KBM-7 (cell line): ENCODE data around the gene ATAD1.
"Not testable (repeated sequence)": the region's sequence is repeated elsewhere in the genome, so short reads cannot be mapped to it uniquely, and the experiment has no call there.

Experiments
- DNase-seq: peaks from one replicate; pipeline ENCODE4 v3.0.0-alpha.2; 2015
- in situ Hi-C: fragments of 300-500 bp; cut with MboI; formaldehyde crosslinking; loops from 2 replicates; pipeline ENCODE4 v1.14.3; 2020; ENCODE audit warnings: low sequenced_read_pairs, low pct_unique_long_range_greater_than_20kb, mixed read lengths

The ATAD1 gene

DNA sequence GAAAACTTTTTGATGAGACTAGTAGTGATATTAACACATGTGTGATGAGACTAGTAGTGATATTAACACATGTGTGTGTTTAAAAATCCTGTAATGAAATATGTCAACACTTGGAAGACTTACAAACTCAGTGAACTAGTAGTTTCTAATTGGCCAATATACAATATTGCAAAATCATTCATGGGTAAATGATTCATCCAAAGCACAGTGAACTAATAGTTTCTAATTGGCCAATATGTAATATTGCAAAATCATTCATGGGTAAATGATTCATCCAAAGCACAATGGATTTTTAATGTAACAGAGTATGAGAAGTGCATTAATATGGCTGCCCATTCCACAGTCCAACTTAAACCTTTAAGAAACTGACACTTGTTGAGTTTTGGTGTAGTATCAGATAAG, 77.8 kb downstream of the ATAD1 start:
- in situ Hi-C loops, result no loop called here
- no peak for DNase-seq

DNA sequence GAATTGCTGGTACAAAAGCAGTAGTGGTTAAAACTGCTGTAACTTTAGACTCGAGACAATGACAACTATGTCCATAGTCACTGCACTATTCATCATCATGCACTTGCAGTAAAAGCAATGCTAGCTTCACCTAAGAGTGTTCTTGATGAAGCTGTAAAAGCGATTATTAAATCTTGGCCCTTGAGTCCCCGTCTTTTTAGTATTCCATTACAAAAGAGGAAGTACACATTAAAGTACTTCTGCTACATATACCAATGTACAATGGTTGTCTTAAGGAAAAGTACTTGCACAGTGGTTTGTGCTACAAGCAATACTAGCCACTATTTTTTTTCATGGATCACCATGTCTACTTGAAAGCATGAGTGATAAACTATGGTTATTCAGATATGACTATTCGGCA, 78.3 kb downstream of the ATAD1 start:
- in situ Hi-C loops, result no loop called here
- no peak for DNase-seq

DNA sequence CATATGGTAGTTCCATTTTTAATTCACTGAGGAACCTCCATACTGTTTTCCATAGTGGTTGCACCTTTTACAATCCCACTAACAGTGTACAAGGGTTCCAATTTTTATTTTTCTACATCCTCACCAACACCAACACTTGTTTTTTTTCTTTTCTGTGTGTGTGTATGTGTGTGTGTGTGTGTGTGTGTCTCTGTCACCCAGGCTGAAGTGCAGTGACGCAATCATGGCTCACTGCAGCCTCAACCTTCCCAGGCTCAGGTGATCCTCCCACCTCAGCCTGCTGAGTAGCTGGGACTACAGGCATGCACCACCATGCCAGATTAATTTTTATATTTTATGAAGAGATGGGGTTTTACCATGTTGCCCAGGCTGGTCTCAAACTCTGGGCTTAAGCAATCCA, 79.8 kb downstream of the ATAD1 start:
- DNase-seq, in situ Hi-C loops: not testable (repeated sequence)

DNA sequence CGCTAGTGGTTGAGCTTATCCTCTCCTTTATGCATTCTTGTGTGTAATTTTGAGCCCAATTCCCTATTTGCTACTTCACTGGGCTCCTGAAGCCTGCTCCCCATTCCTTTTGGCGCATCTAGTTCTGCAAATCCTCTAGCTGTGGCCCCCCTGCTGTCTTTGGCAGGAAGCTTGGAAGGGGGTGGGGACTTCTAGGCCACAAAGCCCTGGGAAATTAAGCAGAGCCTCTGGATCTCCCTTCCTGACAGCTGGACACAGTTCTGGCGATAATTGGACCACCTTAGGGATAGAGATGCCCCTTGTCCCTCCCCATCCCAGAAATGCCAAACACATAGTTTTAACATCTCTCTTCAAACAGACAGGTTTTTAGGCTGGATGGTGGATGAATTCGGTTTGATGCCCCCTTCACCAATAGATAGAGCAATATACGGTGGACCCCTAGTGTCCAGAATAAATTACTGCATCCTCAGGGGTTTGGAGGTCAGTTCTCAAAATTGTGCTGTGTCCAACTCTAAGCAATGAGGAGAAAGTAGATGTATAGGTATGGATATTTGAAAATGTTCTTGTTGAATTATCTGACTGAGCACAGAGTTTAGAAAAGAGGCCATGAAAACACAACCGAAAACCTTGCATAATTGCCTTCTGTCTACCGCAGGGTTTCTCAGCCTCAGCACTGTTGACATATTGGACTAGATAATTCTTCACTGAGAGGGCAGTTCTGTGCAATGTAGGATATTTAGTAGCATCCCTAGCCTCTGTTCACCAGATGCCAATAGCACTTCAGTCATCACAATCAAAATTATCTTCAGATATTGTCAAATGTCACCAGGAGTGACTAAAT, 82.8 kb downstream of the ATAD1 start:
- peak; percentile 68 for DNase-seq
- in situ Hi-C loops, result no loop called here

DNA sequence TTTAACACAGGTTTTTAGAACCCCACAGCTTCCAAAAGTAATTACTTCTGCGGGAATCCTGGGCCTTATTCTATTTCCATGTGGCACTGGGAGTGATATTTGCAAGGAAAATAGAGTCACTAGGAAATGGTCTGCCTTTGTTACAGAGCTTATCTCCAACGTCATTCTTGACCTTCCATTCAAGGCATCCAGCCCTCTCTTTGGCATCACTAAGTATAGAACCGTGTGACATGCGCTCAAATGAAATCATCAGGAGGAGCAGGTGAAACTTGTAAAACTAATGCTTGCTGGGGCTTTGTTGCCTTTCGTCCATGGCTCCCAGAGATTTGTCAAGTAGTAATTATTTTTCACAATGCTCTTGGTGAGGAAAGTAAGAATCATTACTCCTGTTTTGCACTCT, 84.9 kb downstream of the ATAD1 start:
- no peak for DNase-seq
- in situ Hi-C loops, result no loop called here

DNA sequence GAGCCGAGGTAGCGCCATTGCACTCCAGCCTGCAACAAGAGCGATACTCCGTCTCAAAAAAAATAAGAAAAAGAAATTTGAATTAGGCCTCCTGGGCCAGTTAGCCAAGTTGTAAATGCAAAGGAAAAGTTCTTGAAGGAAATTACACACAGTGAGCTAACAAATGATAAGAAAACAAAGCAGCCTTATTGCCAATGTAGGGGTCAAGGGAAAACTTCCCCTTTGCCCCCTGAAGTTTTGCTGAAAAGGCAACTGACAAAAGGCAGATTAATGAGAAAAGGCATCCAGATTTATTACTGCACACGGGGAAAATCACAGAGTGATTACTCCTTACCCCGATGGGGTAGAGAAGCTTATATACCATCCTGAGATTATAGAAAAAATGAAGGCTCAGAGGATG, 88.1 kb downstream of the ATAD1 start:
- in situ Hi-C loops, result no loop called here
- DNase-seq, result no peak

DNA sequence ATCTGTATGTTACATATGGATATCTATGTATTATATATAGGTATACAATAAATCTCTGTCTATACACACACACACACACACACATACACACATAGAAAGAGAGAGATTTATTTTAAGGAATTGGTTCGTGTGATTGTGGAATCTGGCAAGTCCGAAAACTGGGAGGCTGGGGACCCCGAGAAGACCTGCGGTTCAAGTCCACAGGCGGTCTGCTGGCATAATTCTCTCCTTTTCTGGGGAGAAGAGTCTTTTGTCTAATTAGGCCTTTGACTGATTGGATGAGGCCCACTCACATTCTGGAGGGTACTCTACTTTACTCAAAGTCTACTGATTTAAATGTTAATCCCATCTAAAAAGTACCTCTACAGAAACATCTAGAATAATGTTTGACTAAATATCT, 93.2 kb downstream of the ATAD1 start:
- DNase-seq, result no peak
- in situ Hi-C loops, result no loop called here

DNA sequence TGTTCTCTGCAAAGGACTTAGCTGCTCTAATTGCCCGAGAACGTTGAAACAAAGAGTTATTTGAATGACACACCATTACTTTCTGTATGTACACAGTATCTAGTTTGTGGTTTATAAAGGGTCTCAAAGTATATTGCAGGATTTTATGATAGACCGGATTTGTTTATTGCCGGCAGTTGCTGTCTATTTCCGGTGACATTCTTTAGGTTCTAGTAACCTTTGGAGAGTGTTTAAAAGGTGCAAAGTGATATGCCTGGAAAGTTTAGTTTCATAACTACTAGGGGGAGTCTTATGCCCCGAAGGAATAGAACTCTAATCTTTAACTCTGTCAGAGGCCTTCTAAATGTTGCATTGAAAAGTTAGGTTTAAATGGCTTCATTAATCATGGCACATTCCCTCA, 94.5 kb downstream of the ATAD1 start:
- DNase-seq, result no peak
- in situ Hi-C loops, result no loop called here

DNA sequence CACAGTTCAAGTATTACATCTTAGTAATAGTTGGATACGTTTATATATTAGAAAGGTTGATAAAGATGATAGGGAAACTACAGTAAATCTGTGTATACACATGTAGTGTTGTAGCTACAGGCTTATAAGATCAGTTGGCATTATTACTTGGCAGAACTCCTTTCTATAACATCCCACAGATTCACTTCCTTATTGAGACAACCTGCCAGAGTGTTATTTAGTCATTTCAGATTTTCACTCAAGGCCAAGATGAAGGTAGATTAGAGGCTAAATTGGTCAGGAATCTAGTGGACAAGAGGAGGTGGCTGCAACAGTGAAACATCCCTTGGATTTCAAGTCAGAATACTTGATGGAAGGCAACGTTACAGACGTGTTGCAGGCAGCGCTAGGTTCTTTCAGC, 95.3 kb downstream of the ATAD1 start:
- in situ Hi-C loops, result no loop called here
- no peak for DNase-seq

DNA sequence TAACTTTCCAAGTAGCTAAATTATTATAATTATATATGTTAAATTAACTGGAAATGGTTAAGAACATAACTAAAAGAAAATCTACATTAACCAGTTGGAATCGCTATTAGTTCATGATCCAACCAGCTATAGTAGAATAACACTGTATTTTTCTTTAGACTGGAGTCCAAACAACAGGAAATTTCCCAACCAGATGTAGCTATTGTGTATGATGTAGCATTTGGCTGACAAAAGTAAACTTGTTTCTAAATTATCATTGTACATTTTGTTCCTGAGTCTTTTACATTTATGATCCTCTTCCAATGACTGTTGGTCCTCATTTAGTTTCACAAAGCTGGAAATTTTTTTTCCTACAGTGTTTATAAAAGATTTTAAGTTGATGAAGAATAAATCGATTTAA, 96.2 kb downstream of the ATAD1 start:
- DNase-seq, result no peak
- in situ Hi-C loops, result no loop called here

DNA sequence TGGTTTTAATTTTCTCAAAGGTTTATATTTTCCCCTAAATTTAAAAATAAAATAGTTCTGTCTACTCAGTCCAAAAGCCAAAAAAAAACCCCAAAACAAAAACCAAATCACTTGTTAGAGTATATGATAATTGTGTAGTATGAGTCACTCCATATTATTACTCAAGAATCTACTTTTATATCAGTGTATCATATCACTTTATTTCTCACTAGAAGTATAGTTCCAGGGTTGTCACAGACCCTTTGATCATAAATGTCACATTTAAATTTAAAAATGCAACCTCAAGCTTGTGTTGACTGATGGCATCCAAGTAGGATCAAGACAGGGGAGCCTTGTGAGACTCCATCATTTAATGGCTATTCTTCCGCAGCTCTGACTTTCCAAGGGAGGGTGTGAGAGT, 97.4 kb downstream of the ATAD1 start:
- DNase-seq, result no peak
- in situ Hi-C loops, result no loop called here

DNA sequence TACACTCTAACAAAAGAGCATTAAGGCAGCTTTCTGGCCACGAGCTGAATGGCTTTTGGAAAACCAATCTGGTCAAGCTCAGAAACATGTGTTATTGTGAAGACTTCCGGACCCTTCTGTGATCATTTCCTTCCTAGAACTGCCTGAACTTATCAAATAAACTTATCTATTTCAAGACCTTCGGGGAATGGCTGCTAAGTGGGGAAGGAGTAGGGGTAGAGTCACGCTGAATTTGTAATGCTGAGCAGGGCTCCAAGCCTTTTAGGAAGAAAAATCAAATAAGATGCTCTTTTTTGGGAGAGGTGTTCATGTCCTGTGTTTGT, 101.7 kb downstream of the ATAD1 start:
- in situ Hi-C loops, result no loop called here
- peak; percentile 46 for DNase-seq

DNA sequence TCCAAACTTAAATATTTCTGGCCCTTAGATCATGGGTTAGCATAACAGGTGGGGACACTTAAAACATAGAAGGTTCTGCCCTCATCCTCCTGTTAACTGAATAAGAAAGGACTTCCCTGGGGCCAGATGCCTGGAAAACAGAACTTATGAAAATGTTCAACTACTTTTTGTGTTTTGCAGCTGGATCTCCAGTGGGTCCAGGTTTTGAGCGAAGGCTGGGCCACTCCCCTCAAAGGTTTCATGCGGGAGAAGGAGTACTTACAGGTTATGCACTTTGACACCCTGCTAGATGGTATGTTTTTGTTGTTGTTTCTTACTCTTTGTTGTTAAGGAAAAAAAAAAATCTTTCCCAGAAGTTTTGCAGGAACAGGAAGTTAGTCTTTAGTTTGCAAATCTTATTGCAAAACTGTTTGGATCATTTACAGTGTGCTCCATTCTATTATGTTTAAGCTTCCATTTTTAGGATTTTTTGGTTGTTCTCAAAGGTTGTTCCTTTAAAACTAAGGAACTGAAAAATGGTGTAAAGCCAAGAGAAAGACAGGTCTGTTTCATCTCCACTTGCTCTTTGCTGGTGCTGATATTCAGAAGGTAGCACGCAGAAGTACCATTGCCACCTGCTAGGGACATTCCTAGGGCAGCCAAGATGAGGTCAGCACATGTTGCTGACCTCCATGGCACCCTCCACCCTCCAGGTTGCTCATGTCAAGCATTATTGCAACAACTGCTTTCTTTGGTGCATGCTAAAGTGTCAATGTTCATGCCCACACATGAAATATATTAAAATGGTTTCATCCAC, 102.3 kb downstream of the ATAD1 start:
- DNase-seq, result peak; percentile 2
- in situ Hi-C loops, result no loop called here

DNA sequence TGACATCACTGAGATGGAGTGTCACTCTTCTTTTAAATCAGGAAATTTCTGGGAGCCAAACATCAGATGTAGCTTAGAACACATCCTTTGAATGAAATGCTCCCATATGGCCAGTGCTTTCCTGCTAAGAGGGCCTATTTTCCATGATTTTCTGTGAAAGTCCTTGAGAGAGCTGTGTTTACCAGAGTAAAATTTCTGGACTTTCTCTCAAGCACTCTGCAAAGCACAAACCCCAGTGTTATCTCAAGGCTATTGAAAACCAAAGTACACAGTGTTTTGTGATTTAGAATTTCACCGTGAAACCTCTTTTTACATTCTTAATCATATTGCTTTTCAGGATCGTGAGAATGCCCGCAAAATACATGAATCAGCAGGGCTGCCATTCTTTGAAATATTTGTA, 104.3 kb downstream of the ATAD1 start:
- no peak for DNase-seq
- in situ Hi-C loops, result no loop called here

DNA sequence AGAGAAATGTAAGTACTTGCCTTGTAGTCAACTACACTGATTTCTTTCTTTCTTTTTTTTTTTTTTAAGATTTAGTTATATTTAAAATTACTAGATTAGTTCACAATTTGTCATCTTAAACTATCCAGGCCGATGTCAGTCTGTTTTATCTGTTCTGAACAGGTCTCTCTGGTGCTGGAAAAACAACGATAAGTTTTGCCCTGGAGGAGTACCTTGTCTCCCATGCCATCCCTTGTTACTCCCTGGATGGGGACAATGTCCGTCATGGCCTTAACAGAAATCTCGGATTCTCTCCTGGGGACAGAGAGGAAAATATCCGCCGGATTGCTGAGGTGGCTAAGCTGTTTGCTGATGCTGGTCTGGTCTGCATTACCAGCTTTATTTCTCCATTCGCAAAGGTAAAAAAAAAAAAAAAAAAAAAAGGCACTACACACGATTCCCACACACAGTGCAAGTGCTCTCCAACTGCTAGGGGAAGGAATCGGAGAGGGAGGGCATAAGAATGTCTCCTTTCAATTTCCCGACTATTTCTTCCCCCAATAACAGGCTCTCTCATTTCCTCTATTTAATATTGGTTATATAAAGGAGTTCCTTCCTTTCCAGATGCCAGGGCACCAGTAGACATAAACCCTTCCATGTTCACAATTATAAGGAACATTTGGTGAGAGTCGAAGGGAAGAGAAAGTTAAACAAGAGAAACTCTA, 105.0 kb downstream of the ATAD1 start:
- no peak for DNase-seq
- in situ Hi-C loops, result no loop called here

DNA sequence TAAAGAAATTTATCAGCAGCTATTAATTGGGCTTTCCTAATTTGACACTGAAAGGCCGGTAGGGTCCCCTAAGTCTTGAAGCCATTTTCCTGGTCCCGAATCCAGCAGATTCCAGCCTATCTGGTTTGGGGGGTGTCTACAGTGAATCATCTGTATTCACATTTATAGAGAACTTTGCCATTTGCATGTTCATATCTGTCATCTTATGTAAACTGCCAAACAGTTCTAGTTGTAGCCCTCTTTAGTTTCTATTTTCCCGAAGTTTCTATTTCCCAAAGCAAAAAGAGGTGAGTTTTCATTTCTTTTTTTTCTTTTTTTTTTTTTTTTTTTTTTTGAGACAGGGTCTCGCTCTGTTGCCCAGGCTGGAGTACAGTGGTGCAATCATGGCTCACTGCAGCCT, 110.8 kb downstream of the ATAD1 start:
- no peak for DNase-seq
- in situ Hi-C loops, result no loop called here

DNA sequence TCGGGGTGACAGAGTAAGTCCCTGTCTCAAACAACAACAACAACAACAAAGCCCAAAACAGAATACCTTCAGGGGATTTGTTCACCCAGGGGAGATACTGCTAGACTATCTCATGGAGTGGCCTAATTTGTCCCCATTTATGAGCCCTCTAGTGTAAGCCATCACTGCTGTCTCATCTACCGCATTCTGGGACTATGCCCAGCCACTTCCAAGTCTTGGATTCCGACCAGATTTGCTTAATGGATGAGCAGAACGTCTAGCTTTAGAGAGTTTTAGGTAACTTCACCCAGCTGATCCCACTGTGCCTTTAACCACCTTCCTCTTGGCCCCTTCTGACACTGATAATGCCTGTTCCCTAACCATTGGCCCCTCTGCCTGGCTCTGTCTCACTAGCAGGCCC, 111.3 kb downstream of the ATAD1 start:
- in situ Hi-C loops, result no loop called here
- DNase-seq, result no peak

DNA sequence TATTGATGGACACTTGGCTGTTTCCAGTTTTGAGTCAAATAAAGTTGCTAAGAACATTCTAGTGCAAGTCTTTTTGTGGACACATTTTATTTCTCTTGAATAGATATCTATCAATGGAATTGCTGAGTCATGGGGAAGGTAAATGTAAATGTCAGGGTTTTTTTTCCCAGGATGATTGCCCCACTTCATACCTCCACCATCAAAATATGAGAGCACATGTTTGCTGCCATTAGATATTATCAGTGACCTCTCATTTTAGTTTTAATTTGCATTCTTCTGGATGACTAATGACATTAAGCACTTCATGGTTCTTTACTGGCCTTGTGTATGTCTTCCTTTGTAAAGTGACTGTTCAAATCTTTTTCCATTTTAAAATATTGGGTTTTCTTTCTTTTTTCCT, 112.7 kb downstream of the ATAD1 start:
- DNase-seq, result no peak
- in situ Hi-C loops, result no loop called here

DNA sequence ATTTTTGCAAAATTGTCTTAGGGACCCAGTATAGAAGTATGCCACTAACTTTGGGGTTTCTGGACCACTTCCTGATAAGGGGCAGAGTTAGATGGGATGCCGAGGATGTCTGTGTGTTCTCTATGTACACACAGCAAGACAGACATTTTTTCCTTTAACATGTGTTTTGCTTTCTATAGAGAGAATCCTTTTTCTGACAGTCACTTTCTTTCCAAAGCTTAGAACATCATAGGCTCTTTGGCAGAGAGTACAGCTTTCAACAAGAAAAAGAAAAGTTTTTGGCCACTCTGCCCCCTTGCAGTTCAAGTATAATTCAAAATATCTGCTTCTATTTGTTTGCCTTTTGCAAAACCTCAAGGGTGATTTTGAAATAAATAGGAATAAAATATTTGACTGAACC, 114.3 kb downstream of the ATAD1 start:
- no peak for DNase-seq
- in situ Hi-C loops, result no loop called here

DNA sequence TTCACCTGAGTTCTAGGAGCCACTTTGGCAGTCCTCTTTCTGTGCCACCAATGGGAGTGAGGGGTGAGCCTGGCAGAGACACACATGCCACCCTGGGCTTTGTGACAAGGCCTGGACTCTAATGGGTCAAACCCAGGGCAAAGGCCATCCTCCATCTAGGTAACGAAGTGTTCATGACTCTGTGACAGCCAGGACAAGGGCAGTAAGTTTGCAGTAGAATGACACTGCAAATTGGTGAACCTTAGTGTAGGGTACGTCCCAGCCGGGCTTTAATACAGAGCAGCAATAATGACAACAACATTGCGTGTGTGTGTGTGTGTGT, 115.1 kb downstream of the ATAD1 start:
- no peak for DNase-seq
- in situ Hi-C loops, result no loop called here
